ENCODE measurements around the gene HPGDS.

DNA sequence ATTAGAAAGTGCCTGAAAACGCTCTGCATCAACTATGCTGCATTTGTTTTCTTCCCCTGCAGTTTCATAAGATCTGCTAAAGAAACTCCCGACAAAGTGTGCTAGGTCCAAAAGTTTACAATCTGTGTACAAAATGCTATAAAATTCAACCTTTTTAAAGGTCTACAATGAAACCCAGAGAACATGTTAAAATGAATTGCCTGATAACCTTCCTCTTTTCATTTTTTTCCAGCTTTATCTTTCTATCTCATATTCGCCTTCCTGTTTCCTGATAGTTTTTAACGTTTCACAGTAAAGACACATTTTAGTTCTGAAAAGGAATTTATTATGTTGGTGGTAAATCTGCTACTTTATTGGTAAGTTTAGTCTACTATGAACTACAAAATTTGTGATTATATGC is 9.5 kb upstream of the HPGDS start:
- no peak for TF ChIP-seq EP300 (conservative IDR thresholded peaks at IDR 0.05; ENCODE audit: poor library complexity, severe bottlenecking)
- TF ChIP-seq, protein P1, sequence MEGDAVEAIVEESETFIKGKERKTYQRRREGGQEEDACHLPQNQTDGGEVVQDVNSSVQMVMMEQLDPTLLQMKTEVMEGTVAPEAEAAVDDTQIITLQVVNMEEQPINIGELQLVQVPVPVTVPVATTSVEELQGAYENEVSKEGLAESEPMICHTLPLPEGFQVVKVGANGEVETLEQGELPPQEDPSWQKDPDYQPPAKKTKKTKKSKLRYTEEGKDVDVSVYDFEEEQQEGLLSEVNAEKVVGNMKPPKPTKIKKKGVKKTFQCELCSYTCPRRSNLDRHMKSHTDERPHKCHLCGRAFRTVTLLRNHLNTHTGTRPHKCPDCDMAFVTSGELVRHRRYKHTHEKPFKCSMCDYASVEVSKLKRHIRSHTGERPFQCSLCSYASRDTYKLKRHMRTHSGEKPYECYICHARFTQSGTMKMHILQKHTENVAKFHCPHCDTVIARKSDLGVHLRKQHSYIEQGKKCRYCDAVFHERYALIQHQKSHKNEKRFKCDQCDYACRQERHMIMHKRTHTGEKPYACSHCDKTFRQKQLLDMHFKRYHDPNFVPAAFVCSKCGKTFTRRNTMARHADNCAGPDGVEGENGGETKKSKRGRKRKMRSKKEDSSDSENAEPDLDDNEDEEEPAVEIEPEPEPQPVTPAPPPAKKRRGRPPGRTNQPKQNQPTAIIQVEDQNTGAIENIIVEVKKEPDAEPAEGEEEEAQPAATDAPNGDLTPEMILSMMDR (IDR thresholded peaks at IDR 0.05; ENCODE audit: poor library complexity, severe bottlenecking) = no peak
